Amygdala (tissue), 56 donors: Measurements from ENCODE around the gene RFPL4AL1.

Experiments used
- DNase-seq, 56 donors: peaks; one replicate each; lab custom pipeline; 2025; lab: John Stamatoyannopoulos, UW

Gene RFPL4AL1

DNA sequence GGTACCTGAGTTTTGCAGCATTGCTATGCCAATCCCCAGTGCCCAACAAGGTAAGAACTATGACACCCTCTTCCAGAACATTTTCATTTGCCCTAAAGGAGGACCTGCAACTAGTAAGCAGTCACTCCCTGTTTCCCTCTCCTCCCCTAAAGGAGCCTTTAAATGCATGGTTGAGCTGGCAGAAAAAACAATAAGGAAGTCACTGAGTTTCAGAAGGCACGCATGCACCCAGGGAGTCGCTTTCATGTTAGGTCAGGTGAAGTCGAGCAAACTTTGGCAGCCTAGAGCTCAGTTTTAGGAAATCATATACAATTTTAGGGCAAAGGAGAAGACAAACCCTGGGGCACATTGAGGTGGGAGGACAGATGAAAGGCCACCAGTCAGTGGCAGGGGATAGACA lies 51.1 kb downstream of the RFPL4AL1 start:
- no peak for DNase-seq
